ENCODE results near the gene CAPN3.

The CAPN3 gene

GRCh38 chr15:42356851-42357250, 2.5 kb upstream of the CAPN3 start:
- DNase-seq = no peak

GRCh38 chr15:42358141-42358540, 1.2 kb upstream of the CAPN3 start:
- no peak for DNase-seq

- no peak for DNase-seq
These were observed 684 bp downstream of the CAPN3 start for GRCh38 chr15:42359985-42360384.

- no peak for DNase-seq
These were observed 1.3 kb downstream of the CAPN3 start for GRCh38 chr15:42360535-42361112.

- DNase-seq = no peak
These were observed 4.2 kb downstream of the CAPN3 start for GRCh38 chr15:42363487-42363886.

GRCh38 chr15:42363942-42364341, 4.6 kb downstream of the CAPN3 start:
- no peak for DNase-seq

GRCh38 chr15:42364529-42364928, 5.2 kb downstream of the CAPN3 start:
- DNase-seq = peak in 16 of 56 donors; percentile 3 to 75 (median 13)

- no peak for DNase-seq
These were observed 6.7 kb downstream of the CAPN3 start for GRCh38 chr15:42365921-42366550.

GRCh38 chr15:42367041-42367440, 7.7 kb downstream of the CAPN3 start:
- no peak for DNase-seq

GRCh38 chr15:42368096-42368495, 8.8 kb downstream of the CAPN3 start:
- DNase-seq = no peak

GRCh38 chr15:42371096-42371495, 11.8 kb downstream of the CAPN3 start:
- DNase-seq = no peak

- peak in 2 of 56 donors; percentile 15 to 17 for DNase-seq
These were observed 14.0 kb downstream of the CAPN3 start for GRCh38 chr15:42373274-42373673.

GRCh38 chr15:42373936-42374335, 14.6 kb downstream of the CAPN3 start:
- no peak for DNase-seq

- DNase-seq = no peak
These were observed 15.5 kb downstream of the CAPN3 start for GRCh38 chr15:42374810-42375209.

GRCh38 chr15:42375252-42375651, 16.0 kb downstream of the CAPN3 start:
- no peak for DNase-seq

GRCh38 chr15:42375941-42376340, 16.6 kb downstream of the CAPN3 start:
- DNase-seq = no peak

- no peak for DNase-seq
These were observed 18.7 kb downstream of the CAPN3 start for GRCh38 chr15:42378011-42378410.

GRCh38 chr15:42384597-42384996, 25.3 kb downstream of the CAPN3 start:
- DNase-seq = no peak

- peak in 5 of 56 donors; percentile 6 to 45 (median 16) for DNase-seq
These were observed 26.1 kb downstream of the CAPN3 start for GRCh38 chr15:42385206-42385979.

- DNase-seq = no peak
These were observed 26.8 kb downstream of the CAPN3 start for GRCh38 chr15:42385980-42386700.

- DNase-seq = no peak
These were observed 28.3 kb downstream of the CAPN3 start for GRCh38 chr15:42387603-42388002.
